ENCODE data around the gene TFAP2A. TPM values are rescaled to one million over a fixed set of nuclear protein-coding genes. Genes with fewer than 3 reads are reported as not detected.

The TFAP2A gene
- total and polyA plus RNA-seq, 10 of the 15 experiments (the other 5 are each of a cell fraction or from before 2014, with no cell fraction given) = 0.05 to 0.46 (median 0.17) TPM; not detected in 4

- no peak for TF ChIP-seq USF1 (IDR thresholded peaks at IDR 0.05; ENCODE audit: borderline replicate concordance, extremely low read length, insufficient read depth, low read depth, low read length)
- TF ChIP-seq MYB (IDR thresholded peaks at IDR 0.05; ENCODE audit: borderline replicate concordance, low read depth, low read length) = no peak
- TF ChIP-seq JUND (IDR thresholded peaks at IDR 0.05; ENCODE audit: low read depth, low read length) = no peak
- TF ChIP-seq RB1 (IDR thresholded peaks at IDR 0.05; ENCODE audit: borderline replicate concordance) = no peak
- no peak for TF ChIP-seq PML (IDR thresholded peaks at IDR 0.05; ENCODE audit: low read length)
- no peak for TF ChIP-seq FOS (IDR thresholded peaks at IDR 0.05; ENCODE audit: borderline replicate concordance, extremely low read depth, insufficient read length)
- no peak for TF ChIP-seq ZNF687 (IDR thresholded peaks at IDR 0.05)
- no peak for TF ChIP-seq RCOR1 (conservative IDR thresholded peaks at IDR 0.05; ENCODE audit: low read depth, low read length)
- no peak for TF ChIP-seq MEF2A (IDR thresholded peaks at IDR 0.05; ENCODE audit: insufficient read depth, low read depth, low read length)
- no peak for TF ChIP-seq SMC3 (IDR thresholded peaks at IDR 0.05; ENCODE audit: borderline replicate concordance, low read length)
- TF ChIP-seq NFYB (IDR thresholded peaks at IDR 0.05; ENCODE audit: insufficient read depth, low read depth, low read length) = no peak
- no peak for TF ChIP-seq HCFC1 (IDR thresholded peaks at IDR 0.05; ENCODE audit: low read length)
These were observed 1.6 kb upstream of the TFAP2A start (continued) for GRCh38 chr6:10416516-10416862.
